ENCODE measurements around the gene CGAS. TPM values are rescaled to one million over a fixed set of nuclear protein-coding genes. Genes with fewer than 3 reads are reported as not detected.

The CGAS gene
- total and polyA plus RNA-seq, 9 of the 15 experiments (the other 6 are each of a cell fraction or from before 2014, with no cell fraction given): 0.01 to 0.32 (median 0.06) TPM; not detected in 2

DNA sequence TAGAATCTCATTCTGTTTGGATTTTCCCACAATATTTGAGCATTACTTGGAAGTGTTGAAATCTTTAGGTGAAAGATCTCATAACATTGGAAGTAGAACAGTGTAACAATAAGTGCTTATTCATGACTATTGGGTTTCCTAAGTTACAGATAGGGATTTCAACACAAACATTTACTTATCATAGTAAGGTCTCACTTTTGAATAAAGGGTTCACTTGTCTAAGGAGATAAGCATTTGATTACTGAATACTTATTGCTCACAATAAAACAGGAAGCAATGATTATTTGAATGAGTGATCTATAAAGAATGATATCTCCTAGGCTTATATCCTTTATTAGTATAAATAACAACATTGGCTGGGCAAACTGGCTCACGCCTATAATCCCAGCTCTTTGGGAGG lies 42.7 kb downstream of the CGAS start:
- H3K9ac ChIP-seq (ENCODE audit: insufficient read depth in 1 of 2, low read depth in 2 of 2, low read length in 2 of 2): no peak overlapping the region
- H3K27me3 ChIP-seq (ENCODE audit: control insufficient read depth in 2 of 2, insufficient read depth in 2 of 2, low read length in 2 of 2): no peaks in the 10 kb centered on the region
- H4K20me1 ChIP-seq (replicated peaks; ENCODE audit: control insufficient read depth, insufficient read depth, low read length): no peaks in the 10 kb centered on the region
- no peak overlapping the region for H2AFZ ChIP-seq (ENCODE audit: low read depth, low read length)
- BruUV-seq (replicated peaks): no TSS peak
- peaks cover 2 to 8% of the 10 kb centered on the region in 2 experiments; a peak in 3 of 5 replicates for H3K4me1 ChIP-seq (replicated peaks in 1 of 2; ENCODE audit: control insufficient read depth in 2 of 2, insufficient read depth in 2 of 2, low read length in 2 of 2)
- peak; percentile 60 for FAIRE-seq
- POLR2A ChIA-PET: interaction anchor here (1.2 to 2.0 kb wide), 2 partner anchors 14 to 52 kb away, joined by 3 to 6 read pairs; partner anchors contain the start of gene MTO1
- no peaks in the 10 kb centered on the region for H3K79me2 ChIP-seq (ENCODE audit: control insufficient read depth, insufficient read depth, low read length)
- no peaks in the 10 kb centered on the region for H3K36me3 ChIP-seq (ENCODE audit: control insufficient read depth, insufficient read depth, low read length)
- no peak overlapping the region for H3K4me2 ChIP-seq (ENCODE audit: insufficient read depth, low read length)
- TF ChIP-seq C11orf30 (IDR thresholded peaks at IDR 0.05; ENCODE audit: low read depth) (peak; percentile 26; the same call in 1 of the 2 replicates), NFE2 (IDR thresholded peaks at IDR 0.05; ENCODE audit: low read depth) (0 out of 2 replicates have a peak, but pooled peaks have one; percentile 3), SLC30A9 (CRISPR knock-in tag; IDR thresholded peaks at IDR 0.05) (no peak)
- in situ Hi-C loops (cut with MboI): no loop called here
- DNase-seq (ENCODE audit: extremely low read depth in 1 of 4, low spot score in 3 of 4): no peak
- no peak overlapping the region for H3K4me3 ChIP-seq
- CTCF ChIA-PET (ENCODE audit: low intra/inter-chr PET ratio): no interaction called here
- intact Hi-C loops (cut with micrococcal nuclease): no loop called here
- WGBS (ENCODE audit: insufficient coverage, low coverage, missing lambda C conversion rate): 86% methylated on average over 1 of the region's 1 CpG
- no peaks in the 10 kb centered on the region for H3K9me1 ChIP-seq (ENCODE audit: control insufficient read depth, insufficient read depth, low read length)
- ATAC-seq: no peak
- no peak overlapping the region for H3K27ac ChIP-seq (ENCODE audit: extremely low read depth, low read depth, low read length)
- H3K9me3 ChIP-seq (replicated peaks; ENCODE audit: control insufficient read depth, insufficient read depth, low read depth, low read length): no peaks in the 10 kb centered on the region

DNA sequence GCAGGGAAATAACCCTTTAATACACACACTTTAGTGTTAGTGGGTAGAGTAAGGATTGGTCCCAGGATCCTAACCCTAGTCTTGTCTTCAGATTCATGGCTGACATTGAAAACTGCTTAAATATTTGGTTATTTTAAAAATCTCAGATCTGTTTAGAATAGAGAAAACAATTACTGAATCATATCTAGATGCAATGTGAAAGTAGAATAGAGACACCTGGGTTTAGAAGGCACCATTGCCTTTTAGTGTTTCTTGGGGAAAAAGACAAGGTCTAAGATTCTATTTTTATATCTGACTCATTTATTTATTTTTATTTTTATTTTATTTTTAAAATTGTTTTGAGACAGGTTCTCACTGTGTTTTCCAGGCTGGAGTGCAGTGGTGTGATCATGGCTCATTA lies 51.4 kb downstream of the CGAS start:
- Histone ChIP-seq H3K4me3 (no peak overlapping the region), H3K79me2 (ENCODE audit: control insufficient read depth, insufficient read depth, low read length) (no peaks in the 10 kb centered on the region), H3K36me3 (ENCODE audit: control insufficient read depth, insufficient read depth, low read length) (no peaks in the 10 kb centered on the region), H3K9me3 (replicated peaks; ENCODE audit: control insufficient read depth, insufficient read depth, low read depth, low read length) (no peaks in the 10 kb centered on the region), H4K20me1 (replicated peaks; ENCODE audit: control insufficient read depth, insufficient read depth, low read length) (no peaks in the 10 kb centered on the region), H2AFZ (ENCODE audit: low read depth, low read length) (peak overlapping the region; percentile 51), H3K9me1 (ENCODE audit: control insufficient read depth, insufficient read depth, low read length) (no peaks in the 10 kb centered on the region), H3K4me2 (ENCODE audit: insufficient read depth, low read length) (no peak overlapping the region), H3K4me1 (replicated peaks in 1 of 2; ENCODE audit: control insufficient read depth in 2 of 2, insufficient read depth in 2 of 2, low read length in 2 of 2) (no peaks in the 10 kb centered on the region; a peak in 1 of 5 replicates), H3K27me3 (ENCODE audit: control insufficient read depth in 2 of 2, insufficient read depth in 2 of 2, low read length in 2 of 2) (no peaks in the 10 kb centered on the region), H3K27ac (ENCODE audit: extremely low read depth, low read depth, low read length) (no peak overlapping the region), H3K9ac (ENCODE audit: insufficient read depth in 1 of 2, low read depth in 2 of 2, low read length in 2 of 2) (no peak overlapping the region)
- DNase-seq (ENCODE audit: extremely low read depth in 1 of 4, low spot score in 3 of 4): no peak
- no TSS peak for BruUV-seq (replicated peaks)
- FAIRE-seq: no peak
- ATAC-seq: no peak
- CTCF ChIA-PET (ENCODE audit: low intra/inter-chr PET ratio): no interaction called here
- intact Hi-C loops (cut with micrococcal nuclease) (no loop called here), in situ Hi-C loops (cut with MboI) (no loop called here)
- POLR2A ChIA-PET: no interaction called here
- TF ChIP-seq NONO (IDR thresholded peaks at IDR 0.05; ENCODE audit: low read depth in 2 of 2, low read length in 1 of 2) (no peak), RAD21 (CRISPR knock-in tag; conservative IDR thresholded peaks at IDR 0.05 in 1 of 2, IDR thresholded peaks at IDR 0.05 in 1 of 2) (no peak), NFIX (CRISPR knock-in tag; IDR thresholded peaks at IDR 0.05; ENCODE audit: low read depth) (no peak)

Measured in K562 (cell line).